Cardiac muscle cell (in vitro differentiated cells and primary cell): Measurements from ENCODE around the gene UBE2M. TPM values are rescaled to one million over a fixed set of nuclear protein-coding genes. Genes with fewer than 3 reads are reported as not detected.

Experiments used
- DNase-seq, 2 donors: peaks; one replicate each; pipeline versions ENCODE4 v3.0.0 to v3.0.0-alpha.2; 2010 to 2017; ENCODE audit warnings: low read depth in 1 of 2, low spot score in 1 of 2
- H3K27ac ChIP-seq: fragments of 200-600 bp; sonication (generic); 2 replicates; pipeline ENCODE4 v1.5.1; 2016
- H3K27me3 ChIP-seq: fragments of 200-600 bp; sonication (generic); 2 replicates; pipeline ENCODE4 v1.6.0; 2016; ENCODE audit warnings: control low read depth
- H3K36me3 ChIP-seq: fragments of 200-600 bp; sonication (generic); 2 replicates; pipeline ENCODE4 v1.5.1; 2016; ENCODE audit warnings: control low read depth
- H3K4me1 ChIP-seq: fragments of 200-600 bp; sonication (generic); 2 replicates; pipeline ENCODE4 v1.8.1; 2017; ENCODE audit warnings: low read depth, mild to moderate bottlenecking, mixed run types
- H3K4me3 ChIP-seq: fragments of 200-600 bp; sonication (generic); 2 replicates; pipeline ENCODE4 v1.5.1; 2016; ENCODE audit warnings: mild to moderate bottlenecking
- H3K9me3 ChIP-seq: fragments of 200-600 bp; sonication (generic); 2 replicates; pipeline ENCODE4 v1.5.1; 2017; ENCODE audit warnings: low read depth, mild to moderate bottlenecking, control low read depth
- CTCF ChIP-seq: IDR thresholded peaks from 2 replicates; pipeline ENCODE4 v1.5.1; 2012; ENCODE audit warnings: low read depth, mild to moderate bottlenecking, low read length
- polyA plus RNA-seq: library from polyadenylated mRNA; unstranded; fragments of >200 nt; fragmentation: Nextera tagmentation; extraction: Ambion mirVana; gene quantifications from 2 replicates; pipeline ENCODE4 v1.2.1, GENCODE V29; 2016
- total RNA-seq: library from RNA; depleted of rRNA; stranded (reverse); fragments of >200 nt; gene quantifications from 2 replicates; pipeline ENCODE4 v1.2.3, GENCODE V29; 2016

Gene UBE2M
- total and polyA plus RNA-seq, 2 experiments from 2014 or later, result 70.8 to 177 TPM

GRCh38 chr19:58557221-58558065, 968 bp downstream of the UBE2M start:
- Histone ChIP-seq H3K4me3 (peak overlapping the region; percentile 56), H3K27me3 (no peaks in the 10 kb centered on the region), H3K4me1 (peaks cover 30% of the 10 kb centered on the region), H3K36me3 (peaks cover 9% of the 10 kb centered on the region), H3K9me3 (no peaks in the 10 kb centered on the region), H3K27ac (peak overlapping the region; percentile 99)
- no peak for DNase-seq
- TF ChIP-seq CTCF, result no peak

GRCh38 chr19:58556622-58557220, 1.7 kb downstream of the UBE2M start:
- Histone ChIP-seq H3K27ac (peak overlapping the region; percentile 99), H3K9me3 (no peaks in the 10 kb centered on the region), H3K36me3 (peaks cover 11% of the 10 kb centered on the region), H3K27me3 (no peaks in the 10 kb centered on the region), H3K4me3 (peak overlapping the region; percentile 56), H3K4me1 (peaks cover 26% of the 10 kb centered on the region)
- DNase-seq, result no peak
- TF ChIP-seq CTCF, result no peak

GRCh38 chr19:58555920-58556621, 2.3 kb downstream of the UBE2M start:
- H3K4me3 ChIP-seq, result no peak overlapping the region
- H3K27me3 ChIP-seq, result no peaks in the 10 kb centered on the region
- H3K27ac ChIP-seq, result peak overlapping the region; percentile 99
- no peak for DNase-seq
- no peak for TF ChIP-seq CTCF
- no peaks in the 10 kb centered on the region for H3K9me3 ChIP-seq
- peaks cover 17% of the 10 kb centered on the region for H3K36me3 ChIP-seq
- H3K4me1 ChIP-seq, result peaks cover 26% of the 10 kb centered on the region

GRCh38 chr19:58555369-58555885, 3.0 kb downstream of the UBE2M start:
- Histone ChIP-seq H3K4me3 (peak overlapping the region; percentile 51), H3K36me3 (peaks cover 23% of the 10 kb centered on the region), H3K27ac (peak overlapping the region; percentile 90), H3K4me1 (peaks cover 26% of the 10 kb centered on the region), H3K27me3 (no peaks in the 10 kb centered on the region), H3K9me3 (no peaks in the 10 kb centered on the region)
- TF ChIP-seq CTCF, result no peak
- no peak for DNase-seq
